Suprapubic skin (tissue), 3 donors: ENCODE measurements around the gene NCLN.

Source experiments
- CTCF ChIP-seq, 2 donors: fragments of 200-600 bp in 1 of 2; fragments of 450-650 bp in 1 of 2; sonication (generic) in 1 of 2; IDR thresholded peaks; one replicate each; pipeline ENCODE4 v1.5.1; 2016 to 2019; ENCODE audit warnings: antibody characterized with exemption in 2 of 2, mild to moderate bottlenecking in 1 of 2, moderate library complexity in 1 of 2
- POLR2AphosphoS5 ChIP-seq, 3 donors: sonication (generic); formaldehyde crosslinking; IDR thresholded peaks; one replicate each; pipeline ENCODE4 v1.6.1; 2017; ENCODE audit warnings: antibody characterized with exemption in 3 of 3

GRCh38 chr19:3196064-3196932 lies 10.6 kb downstream of the NCLN start:
- TF ChIP-seq CTCF (IDR thresholded peaks at IDR 0.05) (no peak), POLR2AphosphoS5 (IDR thresholded peaks at IDR 0.05) (no peak)
